Suprapubic skin (tissue), 4 donors: ENCODE measurements around the gene ZSWIM5. TPM values are rescaled to one million over a fixed set of nuclear protein-coding genes. Genes with fewer than 3 reads are reported as not detected.

Experiments used
- DNase-seq, 2 donors: peaks; one replicate each; pipeline ENCODE4 v3.0.0-alpha.2; 2019; ENCODE audit warnings: low spot score in 2 of 2
- H3K27ac ChIP-seq: fragments of 200-600 bp; sonication (generic); one replicate; pipeline ENCODE4 v1.5.1; 2019
- H3K27me3 ChIP-seq: fragments of 200-600 bp; sonication (generic); one replicate; pipeline ENCODE4 v1.5.1; 2019
- H3K36me3 ChIP-seq: fragments of 200-600 bp; sonication (generic); one replicate; pipeline ENCODE4 v1.5.1; 2019
- H3K4me1 ChIP-seq: fragments of 200-600 bp; sonication (generic); one replicate; pipeline ENCODE4 v1.5.1; 2019
- H3K4me3 ChIP-seq: fragments of 200-600 bp; sonication (generic); one replicate; pipeline ENCODE4 v1.5.1; 2019; ENCODE audit warnings: mild to moderate bottlenecking
- H3K9me3 ChIP-seq: fragments of 200-600 bp; sonication (generic); one replicate; pipeline ENCODE4 v1.5.1; 2019
- EP300 ChIP-seq: sonication (generic); formaldehyde crosslinking; IDR thresholded peaks from one replicate; pipeline ENCODE4 v1.6.1; 2017; ENCODE audit warnings: antibody characterized with exemption
- POLR2A ChIP-seq, 2 donors: fragments of 450-650 bp; IDR thresholded peaks; one replicate each; pipeline ENCODE4 v1.6.1; 2017; ENCODE audit warnings: antibody characterized with exemption in 2 of 2, mild to moderate bottlenecking in 2 of 2, moderate library complexity in 2 of 2
- POLR2AphosphoS5 ChIP-seq, 3 donors: sonication (generic); formaldehyde crosslinking; IDR thresholded peaks; one replicate each; pipeline ENCODE4 v1.6.1; 2017; ENCODE audit warnings: antibody characterized with exemption in 3 of 3
- WGBS: methylation state at CpG from one replicate; pipeline ENCODE4 v1.1.5; 2018; 5-methylcytosine and 5-hydroxymethylcytosine counted together
- total RNA-seq, 4 donors: library from RNA; depleted of rRNA; stranded (reverse); fragments of >200 nt; gene quantifications; one replicate each; pipeline ENCODE4 v1.1.0, GENCODE V29; 2016
- TF ChIP-seq, protein P1 (sequence below), 2 donors: fragments of 200-600 bp in 1 of 2; fragments of 450-650 bp in 1 of 2; sonication (generic) in 1 of 2; IDR thresholded peaks; one replicate each; pipeline ENCODE4 v1.5.1; 2016 to 2019; ENCODE audit warnings: antibody characterized with exemption in 2 of 2, mild to moderate bottlenecking in 1 of 2, moderate library complexity in 1 of 2

Gene ZSWIM5
- total RNA-seq, 4 donors from 2014 or later = 1.9 to 3.5 (median 2.8) TPM

DNA sequence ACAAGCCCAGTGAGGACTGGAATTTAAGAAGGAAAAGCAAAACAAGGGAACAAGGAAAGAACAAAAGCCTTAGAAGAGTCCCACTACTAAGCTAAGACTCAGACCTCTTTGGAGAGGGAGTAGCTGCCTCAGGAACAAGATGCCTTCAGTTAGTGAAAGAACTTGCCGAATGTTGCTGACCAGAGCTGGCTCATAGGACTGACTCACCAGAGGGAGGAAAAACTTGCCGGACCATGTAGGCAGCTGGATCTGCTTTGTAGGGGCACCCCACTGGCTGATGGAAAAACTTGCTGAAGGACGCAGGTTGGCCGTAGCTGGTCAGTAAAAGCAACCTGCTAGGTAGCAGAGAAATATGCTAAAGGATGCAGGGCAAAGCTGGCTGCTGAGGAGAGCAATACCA lies 15.3 kb upstream of the ZSWIM5 start:
- H3K4me3 ChIP-seq = no peak overlapping the region
- H3K27me3 ChIP-seq = no peaks in the 10 kb centered on the region
- H3K4me1 ChIP-seq = no peaks in the 10 kb centered on the region
- no peaks in the 10 kb centered on the region for H3K36me3 ChIP-seq
- no peak overlapping the region for H3K27ac ChIP-seq
- DNase-seq = no peak
- TF ChIP-seq, protein P1, sequence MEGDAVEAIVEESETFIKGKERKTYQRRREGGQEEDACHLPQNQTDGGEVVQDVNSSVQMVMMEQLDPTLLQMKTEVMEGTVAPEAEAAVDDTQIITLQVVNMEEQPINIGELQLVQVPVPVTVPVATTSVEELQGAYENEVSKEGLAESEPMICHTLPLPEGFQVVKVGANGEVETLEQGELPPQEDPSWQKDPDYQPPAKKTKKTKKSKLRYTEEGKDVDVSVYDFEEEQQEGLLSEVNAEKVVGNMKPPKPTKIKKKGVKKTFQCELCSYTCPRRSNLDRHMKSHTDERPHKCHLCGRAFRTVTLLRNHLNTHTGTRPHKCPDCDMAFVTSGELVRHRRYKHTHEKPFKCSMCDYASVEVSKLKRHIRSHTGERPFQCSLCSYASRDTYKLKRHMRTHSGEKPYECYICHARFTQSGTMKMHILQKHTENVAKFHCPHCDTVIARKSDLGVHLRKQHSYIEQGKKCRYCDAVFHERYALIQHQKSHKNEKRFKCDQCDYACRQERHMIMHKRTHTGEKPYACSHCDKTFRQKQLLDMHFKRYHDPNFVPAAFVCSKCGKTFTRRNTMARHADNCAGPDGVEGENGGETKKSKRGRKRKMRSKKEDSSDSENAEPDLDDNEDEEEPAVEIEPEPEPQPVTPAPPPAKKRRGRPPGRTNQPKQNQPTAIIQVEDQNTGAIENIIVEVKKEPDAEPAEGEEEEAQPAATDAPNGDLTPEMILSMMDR (IDR thresholded peaks at IDR 0.05) = no peak
- TF ChIP-seq EP300 (no peak), POLR2A (IDR thresholded peaks at IDR 0.05) (no peak), POLR2AphosphoS5 (IDR thresholded peaks at IDR 0.05) (no peak)
- no peaks in the 10 kb centered on the region for H3K9me3 ChIP-seq
- WGBS = 88% methylated on average over 4 of the region's 4 CpGs

DNA sequence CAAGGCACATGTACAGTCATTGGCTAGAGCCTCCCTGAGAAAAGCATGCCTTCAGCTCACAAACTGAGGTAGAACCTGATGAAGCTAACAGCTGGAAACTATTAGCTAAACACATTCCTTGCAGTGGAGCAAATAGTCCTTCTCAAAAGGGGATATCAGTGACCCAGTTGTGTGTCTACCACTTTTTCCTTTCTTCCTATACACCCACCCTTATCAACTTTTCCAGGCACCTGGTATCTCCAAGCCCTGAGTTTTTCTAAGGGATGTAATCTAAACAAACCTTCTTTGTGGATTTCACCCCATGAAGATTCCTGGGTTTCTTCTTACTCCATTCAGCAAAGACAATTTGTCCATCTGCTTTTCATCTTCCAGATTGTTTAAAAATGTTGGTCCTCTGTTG lies 10.5 kb upstream of the ZSWIM5 start:
- DNase-seq = no peak
- TF ChIP-seq POLR2AphosphoS5 (IDR thresholded peaks at IDR 0.05) = no peak
- TF ChIP-seq POLR2A (IDR thresholded peaks at IDR 0.05) = no peak
- TF ChIP-seq, protein P1 (IDR thresholded peaks at IDR 0.05) = no peak
- no peak for TF ChIP-seq EP300
- no peaks in the 10 kb centered on the region for H3K36me3 ChIP-seq
- H3K27me3 ChIP-seq = no peaks in the 10 kb centered on the region
- no peaks in the 10 kb centered on the region for H3K9me3 ChIP-seq
- H3K27ac ChIP-seq = no peak overlapping the region
- no peaks in the 10 kb centered on the region for H3K4me1 ChIP-seq
- no peak overlapping the region for H3K4me3 ChIP-seq

DNA sequence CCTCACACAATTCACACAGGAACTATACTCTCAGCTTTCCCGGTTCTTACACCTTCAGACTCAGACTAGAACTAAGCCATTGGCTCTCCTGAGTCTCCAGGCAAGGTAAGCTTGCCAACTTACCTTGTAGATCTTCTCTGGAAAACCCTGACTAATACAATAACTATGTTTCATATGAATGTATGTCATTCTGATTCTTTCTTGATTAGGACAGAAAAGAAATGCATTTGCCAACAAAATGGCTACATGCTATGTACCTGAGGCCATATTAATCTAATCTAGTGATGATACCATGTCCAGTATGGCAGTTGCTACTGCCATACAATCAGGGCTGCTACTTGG lies 9.8 kb upstream of the ZSWIM5 start:
- Histone ChIP-seq H3K4me3 (no peak overlapping the region), H3K9me3 (no peaks in the 10 kb centered on the region), H3K27me3 (no peaks in the 10 kb centered on the region), H3K36me3 (no peaks in the 10 kb centered on the region), H3K27ac (no peak overlapping the region), H3K4me1 (no peaks in the 10 kb centered on the region)
- 43% methylated on average over 1 of the region's 1 CpG for WGBS
- TF ChIP-seq, protein P1 (IDR thresholded peaks at IDR 0.05) = no peak
- TF ChIP-seq POLR2A (IDR thresholded peaks at IDR 0.05) (no peak), POLR2AphosphoS5 (IDR thresholded peaks at IDR 0.05) (no peak), EP300 (no peak)
- DNase-seq = no peak

DNA sequence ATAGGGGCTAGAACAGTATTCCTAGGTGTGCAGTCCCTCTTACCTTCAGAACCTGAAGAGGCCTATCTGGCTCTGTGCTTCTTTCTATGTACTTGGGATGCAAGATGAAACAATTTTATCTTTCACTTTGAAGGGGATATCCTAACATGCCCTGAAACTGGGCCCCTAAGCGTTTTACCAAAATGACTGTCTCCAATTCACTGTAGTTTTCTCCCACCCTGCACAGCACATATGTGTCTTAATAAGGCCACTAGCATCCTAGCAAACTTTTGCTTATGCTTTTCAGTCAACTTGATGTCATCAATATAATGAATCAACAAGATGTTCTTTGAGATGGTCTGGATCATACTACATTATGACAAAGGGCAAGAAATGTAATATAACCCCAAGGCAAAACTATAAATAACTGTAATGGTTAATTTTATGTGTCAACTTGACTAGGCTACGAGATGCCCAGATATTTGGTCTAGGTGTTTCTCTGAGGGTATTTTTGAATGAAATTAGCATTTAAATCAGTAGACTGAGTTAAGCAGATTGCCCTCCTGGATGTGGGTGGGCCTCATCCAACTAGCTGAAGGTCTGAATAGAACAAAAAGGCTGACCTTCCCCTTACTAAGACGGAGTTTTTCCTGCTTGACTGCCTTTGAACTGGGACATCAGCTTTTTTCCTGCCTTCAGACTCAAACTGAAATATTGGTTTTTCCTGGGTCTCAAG lies 9.2 kb upstream of the ZSWIM5 start:
- Histone ChIP-seq H3K4me1 (no peaks in the 10 kb centered on the region), H3K36me3 (no peaks in the 10 kb centered on the region), H3K27ac (no peak overlapping the region), H3K4me3 (no peak overlapping the region), H3K27me3 (no peaks in the 10 kb centered on the region), H3K9me3 (no peaks in the 10 kb centered on the region)
- TF ChIP-seq POLR2AphosphoS5 (IDR thresholded peaks at IDR 0.05) = no peak
- no peak for TF ChIP-seq POLR2A (IDR thresholded peaks at IDR 0.05)
- TF ChIP-seq, protein P1 (IDR thresholded peaks at IDR 0.05) = no peak
- TF ChIP-seq EP300 = no peak
- WGBS = 79% methylated on average over 3 of the region's 3 CpGs
- DNase-seq = no peak

DNA sequence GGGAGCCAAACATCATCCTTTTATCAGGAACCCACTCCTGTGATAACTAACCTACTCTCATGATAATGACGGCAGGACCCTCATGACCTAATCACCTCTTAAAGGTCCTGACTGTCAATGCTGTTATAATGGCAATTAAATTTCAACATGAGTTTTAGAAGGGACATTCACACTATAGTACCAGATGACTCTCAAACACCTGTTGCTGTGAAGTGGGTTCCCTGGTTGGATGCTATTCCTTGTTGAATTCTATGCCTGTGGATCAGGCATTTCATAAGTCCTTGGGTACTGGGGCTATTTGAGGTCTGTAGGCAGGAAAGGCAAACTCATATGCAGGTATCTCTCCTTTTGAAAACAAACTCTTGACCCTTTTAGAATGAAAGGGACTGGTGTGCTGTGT lies 7.5 kb upstream of the ZSWIM5 start:
- DNase-seq = no peak
- WGBS = 100% methylated on average over 1 of the region's 1 CpG
- Histone ChIP-seq H3K4me3 (no peak overlapping the region), H3K27ac (no peak overlapping the region), H3K27me3 (peaks cover 2% of the 10 kb centered on the region), H3K36me3 (no peaks in the 10 kb centered on the region), H3K4me1 (no peaks in the 10 kb centered on the region), H3K9me3 (no peaks in the 10 kb centered on the region)
- TF ChIP-seq EP300 (no peak), POLR2A (IDR thresholded peaks at IDR 0.05) (no peak)
- TF ChIP-seq, protein P1 (IDR thresholded peaks at IDR 0.05) = no peak
